Ishikawa (cell line): ENCODE results near the gene ASH1L.

Source experiments
- CEBPB ChIP-seq: IDR thresholded peaks from 2 replicates; pipeline ENCODE4 v1.6.1; 2012
- CREB1 ChIP-seq: IDR thresholded peaks from 2 replicates; pipeline ENCODE4 v1.6.1; 2012; ENCODE audit warnings: low read depth
- EGR1 ChIP-seq: IDR thresholded peaks from 2 replicates; pipeline ENCODE4 v1.6.1; 2012
- EP300 ChIP-seq: IDR thresholded peaks from 2 replicates; pipeline ENCODE4 v1.6.1; 2012; ENCODE audit warnings: borderline replicate concordance
- FOXM1 ChIP-seq: IDR thresholded peaks from 2 replicates; pipeline ENCODE4 v1.6.1; 2012; ENCODE audit warnings: low read depth, borderline replicate concordance
- MAX ChIP-seq: IDR thresholded peaks from 2 replicates; pipeline ENCODE4 v1.6.1; 2012
- NFIC ChIP-seq: IDR thresholded peaks from 2 replicates; pipeline ENCODE4 v1.6.1; 2012
- RAD21 ChIP-seq: IDR thresholded peaks from 2 replicates; pipeline ENCODE4 v1.6.1; 2012; ENCODE audit warnings: low read depth
- REST ChIP-seq: IDR thresholded peaks from 2 replicates; pipeline ENCODE4 v1.6.1; 2012; ENCODE audit warnings: low read depth, mild to moderate bottlenecking
- TAF1 ChIP-seq: IDR thresholded peaks from 2 replicates; pipeline ENCODE4 v1.6.1; 2012; ENCODE audit warnings: low read depth, mild to moderate bottlenecking
- TCF12 ChIP-seq: IDR thresholded peaks from 2 replicates; pipeline ENCODE4 v1.6.1; 2012; ENCODE audit warnings: low read depth
- TEAD4 ChIP-seq: IDR thresholded peaks from 2 replicates; pipeline ENCODE4 v1.6.1; 2012
- USF1 ChIP-seq: IDR thresholded peaks from 2 replicates; pipeline ENCODE4 v1.6.1; 2012
- YY1 ChIP-seq: IDR thresholded peaks from 2 replicates; pipeline ENCODE4 v1.6.1; 2012; ENCODE audit warnings: low read depth

- no peak for TF ChIP-seq YY1
- no peak for TF ChIP-seq TEAD4
- TF ChIP-seq CEBPB, result no peak
- TF ChIP-seq TAF1, result no peak
- TF ChIP-seq NFIC, result no peak
- no peak for TF ChIP-seq EP300
- TF ChIP-seq RAD21, result no peak
- no peak for TF ChIP-seq REST
- no peak for TF ChIP-seq USF1
- TF ChIP-seq EGR1, result no peak
- no peak for TF ChIP-seq TCF12
- TF ChIP-seq FOXM1, result no peak
- TF ChIP-seq MAX, result no peak
- TF ChIP-seq CREB1, result no peak
Observed at GRCh38 chr1:155531624-155532023, 31.0 kb downstream of the ASH1L start.
